ENCODE results near the gene TNFSF4.
"Not testable (repeated sequence)": the region's sequence is repeated elsewhere in the genome, so short reads cannot be mapped to it uniquely, and the experiment has no call there.

The TNFSF4 gene, protein sequence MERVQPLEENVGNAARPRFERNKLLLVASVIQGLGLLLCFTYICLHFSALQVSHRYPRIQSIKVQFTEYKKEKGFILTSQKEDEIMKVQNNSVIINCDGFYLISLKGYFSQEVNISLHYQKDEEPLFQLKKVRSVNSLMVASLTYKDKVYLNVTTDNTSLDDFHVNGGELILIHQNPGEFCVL

DNA sequence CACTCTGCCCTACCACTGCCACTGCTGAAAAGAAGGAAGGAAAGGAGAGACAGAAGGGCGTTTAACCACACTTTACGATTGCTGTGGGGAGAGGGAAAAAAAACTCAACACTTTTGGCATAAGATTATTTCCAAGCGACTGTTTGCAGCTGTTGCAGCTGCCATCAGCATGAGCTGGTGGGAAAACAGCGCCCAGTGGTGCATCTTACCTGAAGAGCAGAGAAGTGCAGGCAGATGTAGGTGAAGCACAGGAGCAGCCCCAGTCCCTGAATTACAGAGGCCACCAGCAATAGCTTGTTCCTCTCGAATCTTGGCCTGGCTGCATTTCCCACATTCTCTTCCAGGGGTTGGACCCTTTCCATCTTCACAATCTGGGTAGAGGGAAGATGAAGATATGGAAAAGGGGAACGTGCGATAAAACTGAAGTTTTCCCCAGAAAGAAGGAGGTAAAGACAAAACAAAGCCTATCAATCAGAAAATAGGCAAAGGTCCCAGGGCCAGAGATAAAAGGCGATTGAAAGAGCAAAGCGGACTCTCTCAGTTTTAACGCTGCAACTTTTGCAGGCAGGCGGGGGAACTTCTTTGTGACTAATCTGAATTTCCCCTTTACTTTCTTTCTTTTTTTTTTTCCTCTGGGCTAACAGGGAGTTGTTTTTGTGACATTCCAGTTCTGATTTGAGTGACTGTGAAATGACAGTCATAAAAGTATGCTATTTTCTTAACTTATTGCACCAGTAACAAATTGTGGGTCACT lies at the start of gene TNFSF4:
TNFSF4 (minus strand) TSS at position 516 of the 753 bp plus-strand sequence; CDS start at position 361, 155 bp downstream.
- DNase-seq (ENCODE audit: low read depth in 2 of 2): no peak

DNA sequence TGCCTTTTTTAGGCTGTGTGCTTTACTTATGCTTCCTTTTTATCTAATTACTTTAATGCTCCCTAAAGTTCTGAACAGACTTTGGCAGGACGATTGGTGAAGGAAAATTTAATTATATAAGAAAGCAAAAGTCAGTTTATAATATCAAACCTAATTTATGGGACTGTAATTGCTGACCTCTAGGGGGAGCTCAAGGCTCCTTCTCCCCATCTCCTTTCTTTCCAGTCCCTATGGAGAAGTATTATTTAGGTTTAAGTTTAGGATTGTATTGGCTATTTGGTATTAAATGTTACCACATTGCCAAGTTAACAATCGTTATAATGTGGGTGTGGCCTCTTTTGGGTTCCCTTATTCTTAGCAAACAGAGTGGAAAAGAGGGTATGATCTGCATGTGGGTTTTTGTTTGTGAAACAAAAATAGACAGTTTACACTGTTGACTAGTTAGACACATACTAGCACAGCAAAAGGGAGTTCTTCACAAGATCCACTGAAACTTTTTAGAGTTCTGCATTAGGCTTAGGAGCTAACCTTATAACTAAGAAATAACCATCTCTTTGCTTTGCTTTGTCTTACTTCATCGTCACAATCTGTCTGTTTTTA lies 48.2 kb upstream of the TNFSF4 start:
- DNase-seq (ENCODE audit: low read depth in 2 of 2): no peak

DNA sequence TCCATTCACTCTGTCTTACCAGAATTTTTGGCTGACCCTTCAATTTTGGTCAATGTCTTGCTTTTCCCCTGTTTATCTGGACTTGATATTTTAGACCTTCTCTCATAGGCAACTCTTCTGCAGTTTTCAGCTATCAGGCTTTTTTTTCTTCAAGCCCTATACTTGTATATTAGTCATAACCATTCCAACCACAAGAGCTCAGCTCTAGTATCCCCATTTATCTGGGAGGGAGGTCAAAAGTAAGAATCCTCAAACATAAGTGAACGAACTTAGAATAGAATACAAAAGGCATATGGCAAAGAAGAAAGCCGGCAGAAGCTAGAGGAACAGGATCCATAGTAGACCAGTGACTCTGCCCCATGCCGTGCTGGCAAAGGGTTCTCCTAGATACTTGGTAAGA lies 45.9 kb upstream of the TNFSF4 start:
- no peak for DNase-seq (ENCODE audit: low read depth in 2 of 2)

DNA sequence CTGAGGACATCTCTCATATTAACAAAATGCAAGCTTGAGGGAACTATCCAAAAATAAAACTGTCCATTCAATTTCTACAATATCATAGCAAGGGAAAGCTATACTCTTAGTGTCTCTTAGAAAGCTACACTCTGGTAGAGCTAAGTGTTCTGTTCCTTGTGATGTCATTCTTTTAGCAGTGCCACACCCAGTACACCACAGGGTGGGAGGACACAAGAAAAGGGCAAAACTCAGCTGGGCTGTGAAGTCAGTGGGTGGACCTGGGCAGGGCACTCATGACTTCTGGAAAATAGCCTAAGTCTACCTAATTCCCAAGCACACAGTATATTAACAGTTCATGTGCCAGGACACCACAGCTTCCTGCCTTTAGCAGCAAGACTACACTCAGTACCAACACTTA lies 42.2 kb upstream of the TNFSF4 start:
- DNase-seq (ENCODE audit: low read depth in 2 of 2): no peak

DNA sequence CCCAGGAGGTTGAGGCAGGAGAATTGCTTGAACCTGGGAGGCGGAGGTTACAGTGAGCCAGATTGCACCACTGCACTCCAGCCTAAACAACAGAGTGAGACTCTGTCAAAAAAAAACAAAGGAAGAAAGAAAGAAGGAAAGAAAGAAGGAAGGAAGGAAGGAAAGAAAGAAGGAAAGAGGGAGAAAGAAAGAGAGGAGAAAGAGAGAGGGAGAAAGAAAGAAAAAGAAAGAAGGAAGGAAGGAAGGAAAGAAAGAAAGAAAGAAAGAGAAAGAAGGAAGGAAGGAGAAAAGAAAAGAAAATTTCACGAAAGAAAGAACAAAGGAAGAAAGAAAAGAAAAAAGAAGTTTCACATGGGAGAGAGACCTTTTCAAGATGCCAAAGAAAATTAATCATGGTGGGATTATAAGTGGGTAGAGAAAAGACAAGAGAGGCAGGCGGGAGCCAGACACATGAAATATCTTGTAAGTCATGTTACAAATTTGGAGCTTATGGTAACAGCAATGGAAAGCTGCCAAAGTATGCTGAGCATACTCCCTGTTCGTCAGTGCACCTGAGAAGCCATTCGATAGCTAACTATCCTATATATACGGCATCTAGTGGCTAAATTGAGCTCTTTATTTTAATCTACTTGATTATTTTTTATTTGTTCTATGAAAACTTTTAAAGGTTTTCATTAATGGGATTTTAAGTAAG lies 41.3 kb upstream of the TNFSF4 start:
- DNase-seq (ENCODE audit: low read depth in 2 of 2): no peak

DNA sequence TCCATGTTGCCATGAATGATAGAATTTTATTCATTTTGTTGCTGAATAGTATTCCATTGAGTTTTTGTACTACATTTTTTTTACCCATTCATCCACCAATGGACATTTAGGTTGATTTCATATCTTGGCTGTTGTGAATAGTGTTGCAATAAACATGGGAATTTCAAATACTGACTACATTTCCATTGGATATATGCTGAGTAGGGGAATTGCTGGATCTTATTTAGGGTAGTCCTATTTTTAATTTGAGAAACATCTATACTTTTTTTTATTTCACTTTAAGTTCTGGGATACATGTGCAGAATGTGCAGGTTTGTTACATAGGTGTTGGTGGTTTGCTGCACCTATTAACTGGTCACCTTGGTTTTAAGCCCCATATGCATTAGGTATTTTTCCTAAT lies 38.8 kb upstream of the TNFSF4 start:
- DNase-seq (ENCODE audit: low read depth in 2 of 2): no peak

DNA sequence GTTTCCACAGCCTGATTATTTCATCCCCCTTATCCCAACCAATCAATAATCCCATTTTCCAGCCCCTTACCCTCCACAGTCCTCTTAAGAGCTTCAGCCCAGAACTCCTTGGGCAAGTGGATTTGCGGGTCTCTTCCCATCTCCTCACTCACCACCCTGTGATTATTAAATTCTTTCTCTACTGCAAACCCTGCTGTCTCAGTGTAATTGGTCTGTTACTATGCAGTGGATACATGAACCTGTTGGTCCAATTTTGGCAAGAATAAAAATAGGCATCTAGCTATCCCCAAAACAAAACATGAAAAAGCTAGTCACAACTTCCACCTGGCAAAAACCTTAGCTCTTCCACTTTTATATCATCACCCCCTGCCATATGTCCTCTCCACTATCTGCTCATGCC lies 36.2 kb upstream of the TNFSF4 start:
- DNase-seq (ENCODE audit: low read depth in 2 of 2): no peak

DNA sequence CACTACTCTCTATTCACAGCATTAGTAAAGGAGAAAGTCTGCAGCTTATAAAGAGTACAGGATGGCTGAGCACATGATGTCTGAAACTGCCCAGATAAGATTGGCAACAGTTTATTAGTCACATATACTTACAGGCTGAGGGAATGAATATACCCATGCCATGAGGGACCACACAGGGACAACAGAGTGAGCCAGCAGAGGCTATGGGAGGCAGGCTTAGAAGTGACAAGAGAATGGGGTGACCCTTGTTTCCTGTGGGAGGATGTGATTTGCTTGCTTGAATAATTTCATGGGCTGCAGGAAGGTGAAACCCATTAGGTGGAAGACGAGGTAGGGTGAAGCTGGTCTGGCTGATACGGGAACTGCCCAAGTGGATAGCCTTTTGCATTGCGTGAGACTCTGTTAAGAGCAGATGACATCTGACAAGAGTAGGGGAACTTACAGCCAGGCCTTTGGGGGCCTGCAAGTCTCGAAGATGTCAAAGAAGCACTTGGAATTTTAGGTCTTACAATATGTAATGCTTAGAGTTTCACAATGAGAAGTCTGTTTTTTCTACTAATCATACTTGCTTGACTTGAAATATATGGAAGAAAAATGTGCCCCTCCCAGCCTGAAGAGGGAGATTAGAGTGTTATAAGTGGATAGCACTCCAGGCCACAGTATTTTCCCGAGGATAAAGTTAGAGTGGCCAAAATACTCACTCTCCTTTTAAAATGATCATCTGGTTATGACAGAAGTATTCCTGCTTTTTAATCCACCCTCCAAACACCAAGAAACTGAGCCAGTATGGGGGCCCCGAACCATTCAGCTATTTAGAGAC lies 34.6 kb upstream of the TNFSF4 start:
- DNase-seq (ENCODE audit: low read depth in 2 of 2): no peak

DNA sequence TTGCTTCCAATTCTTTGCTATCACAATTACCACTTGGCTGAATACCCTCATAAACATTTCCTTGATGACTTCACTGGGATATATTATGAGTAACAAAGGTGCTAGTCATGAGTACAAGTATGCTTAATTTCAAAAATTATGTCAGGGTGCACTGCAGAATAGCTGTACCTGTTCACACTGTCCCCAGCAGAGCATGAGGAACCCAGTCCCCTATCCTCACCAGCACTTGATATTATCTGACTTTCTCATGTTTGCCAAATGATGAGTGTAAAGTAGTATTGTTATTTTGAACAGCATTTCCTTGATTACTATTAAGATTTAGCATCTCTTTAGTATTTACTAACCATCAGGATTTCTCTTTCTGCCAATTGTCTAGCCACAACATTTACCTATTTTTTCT lies 33.5 kb upstream of the TNFSF4 start:
- DNase-seq (ENCODE audit: low read depth in 2 of 2): no peak

DNA sequence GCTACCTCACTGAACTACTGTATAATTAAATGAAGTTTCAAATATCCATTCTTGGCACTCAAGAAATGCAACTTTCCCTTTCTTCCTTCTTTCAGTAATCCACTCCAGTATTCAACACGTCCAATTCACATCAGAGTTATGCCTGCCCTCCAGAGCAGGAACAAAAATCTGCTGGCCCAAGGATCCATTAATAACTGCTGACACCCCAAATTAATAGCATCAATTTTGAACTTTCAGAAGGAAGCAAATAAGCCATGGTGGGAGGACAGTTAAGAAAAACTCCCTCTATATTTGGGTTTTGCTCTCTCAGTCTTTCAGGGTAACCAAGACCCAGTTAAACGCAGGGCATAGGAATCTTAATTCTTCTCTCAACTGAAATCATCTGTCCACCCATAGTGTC lies 31.9 kb upstream of the TNFSF4 start:
- no peak for DNase-seq (ENCODE audit: low read depth in 2 of 2)

DNA sequence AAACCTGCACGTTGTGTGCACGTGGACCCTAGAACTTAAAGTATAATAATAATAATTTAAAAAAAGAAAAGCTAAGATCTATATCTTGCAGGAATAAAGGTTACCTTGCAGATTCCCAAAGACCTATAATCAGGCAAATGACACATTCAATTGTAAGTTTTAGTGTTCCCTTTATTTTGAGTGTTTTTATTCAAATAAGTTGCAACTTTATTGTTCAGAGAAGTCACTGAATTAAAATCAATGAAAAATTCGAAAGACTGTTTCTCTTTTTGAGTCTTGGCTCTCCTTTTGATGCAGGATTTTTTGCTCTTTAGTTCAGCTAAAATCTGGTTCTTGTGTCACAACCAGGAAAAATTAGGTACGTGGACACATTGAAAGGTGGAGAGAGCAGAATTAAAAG lies 27.8 kb upstream of the TNFSF4 start:
- no peak for DNase-seq (ENCODE audit: low read depth in 2 of 2)

DNA sequence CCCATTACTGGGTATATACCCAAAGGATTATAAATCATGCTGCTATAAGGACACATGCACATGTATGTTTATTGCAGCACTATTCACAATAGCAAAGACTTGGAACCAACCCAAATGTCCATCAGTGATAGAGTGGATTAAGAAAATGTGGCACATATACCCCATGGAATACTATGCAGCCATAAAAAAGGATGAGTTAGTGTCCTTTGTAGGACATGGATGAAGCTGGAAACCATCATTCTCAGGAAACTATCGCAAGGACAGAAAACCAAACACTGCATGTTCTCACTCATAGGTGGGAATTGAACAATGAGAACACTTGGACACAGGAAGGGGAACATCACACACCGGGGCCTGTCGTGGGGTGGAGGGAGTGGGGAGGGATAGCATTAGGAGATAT lies 27.3 kb upstream of the TNFSF4 start:
- DNase-seq (ENCODE audit: low read depth in 2 of 2): not testable (repeated sequence)

DNA sequence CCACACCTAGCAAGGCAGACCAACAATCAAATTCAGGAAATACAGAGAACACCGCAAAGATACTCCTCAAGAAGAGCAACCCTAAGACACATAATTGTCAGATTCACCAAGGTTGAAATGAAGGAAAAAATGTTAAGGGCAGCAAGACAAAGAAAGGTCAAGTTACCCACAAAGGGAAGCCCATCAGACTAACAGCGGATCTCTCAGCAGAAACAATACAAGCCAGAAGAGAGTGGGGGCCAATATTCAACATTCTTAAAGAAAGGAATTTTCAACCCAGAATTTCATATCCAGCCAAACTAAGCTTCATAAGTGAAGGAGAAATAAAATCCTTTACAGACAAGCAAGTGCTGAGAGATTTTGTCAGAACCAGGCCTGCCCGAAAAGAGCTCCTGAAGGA lies 21.9 kb upstream of the TNFSF4 start:
- not testable (repeated sequence) for DNase-seq (ENCODE audit: low read depth in 2 of 2)

DNA sequence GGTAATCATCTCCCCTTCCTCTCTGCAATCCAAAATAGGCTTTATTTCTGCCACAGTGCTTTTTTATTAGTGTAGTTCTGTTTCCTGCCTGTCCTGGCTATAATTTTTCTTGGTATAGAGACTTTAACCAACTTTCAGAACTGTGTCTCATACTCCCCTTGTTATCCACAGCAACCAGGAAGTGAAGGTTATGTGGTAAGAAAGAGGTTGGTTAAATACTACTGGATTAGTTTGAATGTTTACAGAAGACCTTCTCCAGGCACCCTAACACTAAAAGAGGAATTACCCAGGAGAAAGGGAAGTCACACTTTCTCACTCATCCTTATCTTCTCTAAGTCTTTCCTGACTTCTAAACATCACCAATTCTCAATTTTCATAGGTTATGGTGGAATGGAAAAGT lies 17.8 kb upstream of the TNFSF4 start:
- no peak for DNase-seq (ENCODE audit: low read depth in 2 of 2)

DNA sequence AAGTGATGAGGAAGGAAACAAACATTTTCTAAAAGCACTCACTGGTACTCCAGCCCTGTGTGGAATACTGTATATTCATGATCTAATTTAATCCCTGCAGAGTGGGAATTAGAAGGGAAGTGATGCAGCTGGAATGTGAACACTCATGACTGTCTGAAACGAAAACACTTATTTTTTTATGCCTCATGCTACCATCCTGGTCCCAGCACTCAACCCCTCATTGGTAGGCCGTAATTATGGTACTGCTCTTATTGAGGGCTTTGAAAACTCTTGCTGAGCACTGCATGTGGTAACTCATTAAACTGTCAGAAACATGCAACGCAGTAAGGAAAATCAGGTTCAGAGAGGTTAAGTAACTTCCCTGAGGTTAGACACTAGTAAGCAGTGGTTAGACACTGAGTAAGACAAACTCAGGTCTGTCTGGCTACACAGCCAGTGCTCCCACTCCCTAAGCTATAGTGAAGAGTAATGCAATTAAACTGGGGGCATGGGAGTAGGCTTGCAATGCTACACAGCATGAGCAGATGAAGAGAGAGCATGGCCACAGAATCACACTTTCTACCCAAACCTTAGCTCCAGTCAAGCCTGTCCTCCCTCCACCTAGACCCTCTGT lies 17.3 kb upstream of the TNFSF4 start:
- no peak for DNase-seq (ENCODE audit: low read depth in 2 of 2)

DNA sequence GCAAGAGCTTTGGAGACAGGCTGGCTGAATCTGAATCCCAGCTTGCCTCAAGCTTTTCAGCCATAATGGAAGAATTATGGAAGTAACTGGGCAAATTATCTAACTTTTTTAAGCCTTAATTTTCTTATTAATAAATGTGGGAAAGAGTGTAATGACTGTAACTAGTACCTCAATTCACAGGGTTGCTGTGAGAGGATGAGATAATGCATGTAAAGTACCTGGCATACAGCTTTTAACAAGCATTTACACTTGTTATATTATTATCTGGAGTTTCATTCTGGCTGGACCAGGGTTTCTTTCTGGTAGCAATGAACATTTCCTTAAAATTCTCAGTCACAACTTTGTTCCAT lies 15.9 kb upstream of the TNFSF4 start:
- no peak for DNase-seq (ENCODE audit: low read depth in 2 of 2)

DNA sequence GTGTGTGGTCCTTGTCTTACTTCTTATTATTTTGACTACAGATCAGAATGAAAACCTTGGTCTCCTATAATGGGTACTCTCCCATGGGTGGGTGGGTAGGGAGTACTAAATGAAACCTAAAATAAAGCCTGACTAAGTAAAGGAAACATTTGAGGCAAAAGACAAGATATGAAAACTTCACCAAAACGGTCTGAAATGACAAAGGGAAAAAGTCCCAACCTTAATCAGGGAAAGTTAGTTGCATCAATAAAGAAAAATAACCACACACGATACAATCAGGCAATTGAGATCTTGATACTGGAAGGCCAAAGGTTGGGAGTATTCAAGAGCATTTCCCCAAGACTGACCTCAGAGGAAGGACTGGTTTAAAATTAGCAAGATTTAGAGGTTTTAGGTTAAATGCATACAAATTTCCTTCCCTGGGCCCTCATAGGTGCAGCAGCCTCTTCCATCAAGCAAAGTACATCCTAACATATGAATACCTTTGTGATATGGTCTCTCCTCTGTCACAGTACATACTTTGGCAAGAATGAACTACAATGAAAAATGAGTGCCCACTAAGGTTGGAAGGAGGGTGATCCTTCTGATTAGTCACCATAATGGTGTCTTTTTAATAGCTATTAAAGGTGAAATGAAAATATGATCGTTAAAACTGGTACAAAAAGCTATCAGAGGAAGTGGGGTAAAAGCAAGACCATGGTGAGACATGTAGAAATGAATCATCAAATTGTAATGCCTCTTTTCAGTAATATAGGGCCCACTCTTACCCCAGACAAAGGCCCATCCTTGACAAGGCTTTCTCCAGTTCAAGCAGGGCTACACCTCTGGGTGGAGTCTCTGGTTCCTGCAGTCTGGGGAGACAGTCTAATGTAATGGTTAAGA lies 15.3 kb upstream of the TNFSF4 start:
- DNase-seq (ENCODE audit: low read depth in 2 of 2): no peak

DNA sequence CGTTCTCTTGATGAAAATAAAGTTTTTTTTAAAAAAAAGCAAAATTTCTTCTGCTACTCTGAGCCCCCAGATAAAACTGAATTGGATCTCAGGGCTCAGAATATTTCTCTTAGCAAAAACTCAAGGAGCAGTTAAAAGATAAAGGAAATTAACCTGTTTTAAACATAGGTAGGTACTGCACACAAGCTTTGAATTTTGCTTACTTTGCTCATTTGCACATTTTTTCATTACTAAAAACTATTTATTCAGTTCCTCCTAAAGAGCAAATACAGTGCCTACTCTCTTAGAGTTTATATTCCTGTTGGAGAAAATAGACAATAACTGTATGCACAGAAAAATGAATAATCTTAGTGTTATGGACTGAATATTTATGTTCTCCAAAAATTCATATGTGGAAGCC lies 13.0 kb upstream of the TNFSF4 start:
- DNase-seq (ENCODE audit: low read depth in 2 of 2): no peak

DNA sequence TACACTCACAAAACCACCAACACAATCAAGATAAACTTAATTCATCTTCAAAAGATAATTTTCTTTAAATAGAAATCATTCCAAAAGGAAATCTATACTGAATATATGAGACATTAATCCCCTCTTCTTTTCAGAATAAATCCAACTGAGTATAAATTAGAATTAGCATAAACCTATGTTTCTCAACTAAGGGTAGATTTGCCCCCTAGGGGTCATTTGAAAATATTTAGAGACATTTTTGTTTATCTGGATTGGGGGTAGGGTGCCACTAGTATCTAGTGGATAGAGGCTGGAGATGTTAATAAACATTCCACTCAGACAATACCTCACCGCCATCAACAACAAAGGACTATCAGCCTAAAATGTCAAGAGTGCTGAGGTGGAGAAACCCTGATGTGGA lies 6.5 kb upstream of the TNFSF4 start:
- DNase-seq (ENCODE audit: low read depth in 2 of 2): no peak

DNA sequence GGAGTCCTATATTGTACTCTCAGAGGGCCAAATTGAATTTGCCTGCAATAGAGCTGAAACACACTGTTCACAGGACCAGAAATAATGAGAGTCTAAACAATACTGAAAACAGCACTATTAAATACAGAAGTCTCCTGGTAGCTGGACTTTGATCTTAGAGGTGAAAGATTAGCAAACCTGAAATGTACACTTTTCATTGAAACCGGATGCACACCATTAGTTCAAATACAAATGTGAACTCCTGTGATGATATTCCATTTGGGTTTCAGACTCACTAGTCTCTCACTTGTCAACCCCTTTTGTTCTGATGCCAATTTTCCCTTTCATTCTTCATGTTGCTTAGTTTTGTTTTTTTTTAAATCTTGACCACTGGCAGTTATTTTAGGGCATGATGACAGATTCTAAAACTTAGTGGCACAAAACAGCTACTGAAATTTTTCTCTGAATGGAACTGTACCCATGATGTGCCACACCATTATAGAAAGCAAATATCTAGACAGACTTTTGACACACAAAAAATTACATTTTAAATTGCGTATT lies 5.9 kb upstream of the TNFSF4 start:
- no peak for DNase-seq (ENCODE audit: low read depth in 2 of 2)

Data from stimulated activated CD4-positive, alpha-beta T cell treated with anti-CD3 and anti-CD28 coated beads, Interleukin-1b, Interleukin-23, amount 100 ng/mL, for 4 hours (primary cell).